ENCODE data around the gene ESPN.
A peak's percentile ranks its signal among the peaks of the same experiment; 100 is the strongest.

ESPN gene

GRCh38 chr1:6471086-6471969, 46.8 kb downstream of the ESPN start:
- H3K4me3 ChIP-seq (ENCODE audit: low read depth, low read length) = no peak overlapping the region
- TF ChIP-seq POLR2A (IDR thresholded peaks at IDR 0.05; ENCODE audit: extremely low read depth, insufficient read length) (no peak), MAX (IDR thresholded peaks at IDR 0.05; ENCODE audit: low read depth, low read length) (no peak), CTCF (IDR thresholded peaks at IDR 0.05; ENCODE audit: low read depth, low read length) (no peak), MYC (IDR thresholded peaks at IDR 0.05; ENCODE audit: low read depth, low read length) (no peak)
- no peak for DNase-seq (ENCODE audit: low read depth)

GRCh38 chr1:6471970-6472368, 47.4 kb downstream of the ESPN start:
- no peak for DNase-seq (ENCODE audit: low read depth)
- TF ChIP-seq MAX (IDR thresholded peaks at IDR 0.05; ENCODE audit: low read depth, low read length) = no peak
- TF ChIP-seq CTCF (IDR thresholded peaks at IDR 0.05; ENCODE audit: low read depth, low read length) = no peak
- no peak for TF ChIP-seq POLR2A (IDR thresholded peaks at IDR 0.05; ENCODE audit: extremely low read depth, insufficient read length)
- TF ChIP-seq MYC (IDR thresholded peaks at IDR 0.05; ENCODE audit: low read depth, low read length) = no peak
- H3K4me3 ChIP-seq (ENCODE audit: low read depth, low read length) = no peak overlapping the region

GRCh38 chr1:6472391-6472790, 47.8 kb downstream of the ESPN start:
- TF ChIP-seq MYC (IDR thresholded peaks at IDR 0.05; ENCODE audit: low read depth, low read length) (no peak), POLR2A (IDR thresholded peaks at IDR 0.05; ENCODE audit: extremely low read depth, insufficient read length) (no peak), CTCF (IDR thresholded peaks at IDR 0.05; ENCODE audit: low read depth, low read length) (peak; percentile 25)
- DNase-seq (ENCODE audit: low read depth) = no peak
- no peak overlapping the region for H3K4me3 ChIP-seq (ENCODE audit: low read depth, low read length)

GRCh38 chr1:6473156-6473555, 48.6 kb downstream of the ESPN start:
- no peak for TF ChIP-seq CTCF (IDR thresholded peaks at IDR 0.05; ENCODE audit: low read depth, low read length)
- no peak for TF ChIP-seq MYC (IDR thresholded peaks at IDR 0.05; ENCODE audit: low read depth, low read length)
- no peak for TF ChIP-seq POLR2A (IDR thresholded peaks at IDR 0.05; ENCODE audit: extremely low read depth, insufficient read length)
- TF ChIP-seq MAX (IDR thresholded peaks at IDR 0.05; ENCODE audit: low read depth, low read length) = no peak
- H3K4me3 ChIP-seq (ENCODE audit: low read depth, low read length) = no peak overlapping the region
- no peak for DNase-seq (ENCODE audit: low read depth)

GRCh38 chr1:6473974-6474814, 49.6 kb downstream of the ESPN start:
- no peak overlapping the region for H3K4me3 ChIP-seq (ENCODE audit: low read depth, low read length)
- no peak for TF ChIP-seq MYC (IDR thresholded peaks at IDR 0.05; ENCODE audit: low read depth, low read length)
- TF ChIP-seq POLR2A (IDR thresholded peaks at IDR 0.05; ENCODE audit: extremely low read depth, insufficient read length) = no peak
- TF ChIP-seq CTCF (IDR thresholded peaks at IDR 0.05; ENCODE audit: low read depth, low read length) = no peak
- no peak for TF ChIP-seq MAX (IDR thresholded peaks at IDR 0.05; ENCODE audit: low read depth, low read length)
- DNase-seq (ENCODE audit: low read depth) = no peak
